BE2C (cell line): Measurements from ENCODE around the gene POFUT1.
"Not testable (repeated sequence)": the region's sequence is repeated elsewhere in the genome, so short reads cannot be mapped to it uniquely, and the experiment has no call there.

ENCODE experiments used
- DNase-seq: peaks from one replicate; pipeline ENCODE4 v3.0.0-alpha.2; 2020
- H3K27me3 ChIP-seq: fragments of 250-450 bp; sonication (Bioruptor Pico); 2 replicates; pipeline ENCODE4 v1.5.1; 2020; ENCODE audit warnings: mild to moderate bottlenecking
- H3K36me3 ChIP-seq: fragments of 250-450 bp; sonication (Bioruptor Pico); 2 replicates; pipeline ENCODE4 v1.5.1; 2020; ENCODE audit warnings: mild to moderate bottlenecking
- H3K4me1 ChIP-seq: fragments of 250-450 bp; sonication (Bioruptor Pico); 2 replicates; pipeline ENCODE4 v1.5.1; 2020
- H3K4me3 ChIP-seq: 2 replicates; pipeline ENCODE4 v1.5.1; 2011; ENCODE audit warnings: low read depth, low read length
- H3K9me3 ChIP-seq: fragments of 250-450 bp; sonication (Bioruptor Pico); 2 replicates; pipeline ENCODE4 v1.5.1; 2020
- TF ChIP-seq, protein P1 (sequence below): IDR thresholded peaks from 2 replicates; pipeline ENCODE4 v1.5.1; 2012; ENCODE audit warnings: mild to moderate bottlenecking, low read depth, low read length

Gene POFUT1

DNA sequence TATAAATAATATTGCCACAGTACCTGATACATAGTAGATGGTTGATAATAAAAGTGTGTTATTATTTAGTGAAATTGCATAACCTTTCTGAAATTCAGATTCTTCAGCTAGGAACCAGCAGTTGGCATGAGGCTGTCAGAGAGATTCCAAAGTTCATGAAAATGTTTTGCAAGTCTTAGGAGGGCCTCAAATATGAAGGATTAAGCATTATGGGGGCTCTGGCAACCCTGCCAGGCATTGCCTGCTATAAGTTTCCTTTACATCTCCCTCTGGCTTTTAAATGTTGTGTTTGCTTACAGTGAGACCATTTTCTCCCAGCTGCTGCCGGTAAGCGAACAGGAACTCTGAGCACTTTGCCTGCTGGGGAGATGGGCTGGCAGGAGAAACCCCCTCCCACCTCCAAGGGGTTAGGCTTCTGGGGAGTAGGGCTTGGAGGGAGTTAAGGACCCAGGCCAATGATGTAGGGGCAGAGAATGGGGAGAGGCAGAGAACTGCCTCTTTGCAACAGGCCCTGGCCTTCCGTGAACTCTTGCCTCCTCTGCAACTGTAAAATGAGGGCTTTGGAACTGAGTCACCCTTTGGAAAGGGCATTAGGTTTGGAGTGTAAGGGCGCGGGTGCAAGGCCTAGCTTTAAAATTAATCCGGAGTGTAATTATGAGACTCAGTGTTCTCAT is 36.6 kb downstream of the POFUT1 start:
- Histone ChIP-seq H3K4me1 (peaks cover 9% of the 10 kb centered on the region; the same call in 1 of the 2 replicates), H3K27me3 (no peaks in the 10 kb centered on the region), H3K4me3 (no peak overlapping the region), H3K9me3 (no peaks in the 10 kb centered on the region), H3K36me3 (no peaks in the 10 kb centered on the region)
- no peak for DNase-seq
- TF ChIP-seq, protein P1, sequence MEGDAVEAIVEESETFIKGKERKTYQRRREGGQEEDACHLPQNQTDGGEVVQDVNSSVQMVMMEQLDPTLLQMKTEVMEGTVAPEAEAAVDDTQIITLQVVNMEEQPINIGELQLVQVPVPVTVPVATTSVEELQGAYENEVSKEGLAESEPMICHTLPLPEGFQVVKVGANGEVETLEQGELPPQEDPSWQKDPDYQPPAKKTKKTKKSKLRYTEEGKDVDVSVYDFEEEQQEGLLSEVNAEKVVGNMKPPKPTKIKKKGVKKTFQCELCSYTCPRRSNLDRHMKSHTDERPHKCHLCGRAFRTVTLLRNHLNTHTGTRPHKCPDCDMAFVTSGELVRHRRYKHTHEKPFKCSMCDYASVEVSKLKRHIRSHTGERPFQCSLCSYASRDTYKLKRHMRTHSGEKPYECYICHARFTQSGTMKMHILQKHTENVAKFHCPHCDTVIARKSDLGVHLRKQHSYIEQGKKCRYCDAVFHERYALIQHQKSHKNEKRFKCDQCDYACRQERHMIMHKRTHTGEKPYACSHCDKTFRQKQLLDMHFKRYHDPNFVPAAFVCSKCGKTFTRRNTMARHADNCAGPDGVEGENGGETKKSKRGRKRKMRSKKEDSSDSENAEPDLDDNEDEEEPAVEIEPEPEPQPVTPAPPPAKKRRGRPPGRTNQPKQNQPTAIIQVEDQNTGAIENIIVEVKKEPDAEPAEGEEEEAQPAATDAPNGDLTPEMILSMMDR: no peak

DNA sequence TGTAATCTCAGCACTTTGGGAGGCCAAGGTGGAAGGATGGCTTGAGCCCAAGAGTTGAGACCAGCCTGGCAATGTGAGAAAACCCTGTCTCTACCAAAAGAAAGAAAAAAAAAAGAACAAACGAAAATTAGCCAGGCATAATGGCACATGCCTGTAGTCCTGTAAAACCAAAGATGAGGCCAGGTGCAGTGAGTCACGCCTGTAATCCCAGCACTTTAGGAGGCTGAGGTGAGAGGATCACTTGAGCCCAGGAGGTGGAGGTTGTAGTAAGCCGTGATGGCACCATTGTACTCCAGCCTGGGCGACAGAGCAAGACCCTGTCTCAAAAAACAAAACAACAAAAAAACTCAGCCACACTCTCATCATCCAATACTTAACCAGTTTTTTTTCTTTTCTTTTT is 37.3 kb downstream of the POFUT1 start:
- H3K27me3 ChIP-seq: no peaks in the 10 kb centered on the region
- DNase-seq: no peak
- no peak overlapping the region for H3K4me3 ChIP-seq
- H3K9me3 ChIP-seq: no peaks in the 10 kb centered on the region
- peaks cover 8% of the 10 kb centered on the region; the same call in 1 of the 2 replicates for H3K4me1 ChIP-seq
- no peaks in the 10 kb centered on the region for H3K36me3 ChIP-seq
- TF ChIP-seq, protein P1: no peak

DNA sequence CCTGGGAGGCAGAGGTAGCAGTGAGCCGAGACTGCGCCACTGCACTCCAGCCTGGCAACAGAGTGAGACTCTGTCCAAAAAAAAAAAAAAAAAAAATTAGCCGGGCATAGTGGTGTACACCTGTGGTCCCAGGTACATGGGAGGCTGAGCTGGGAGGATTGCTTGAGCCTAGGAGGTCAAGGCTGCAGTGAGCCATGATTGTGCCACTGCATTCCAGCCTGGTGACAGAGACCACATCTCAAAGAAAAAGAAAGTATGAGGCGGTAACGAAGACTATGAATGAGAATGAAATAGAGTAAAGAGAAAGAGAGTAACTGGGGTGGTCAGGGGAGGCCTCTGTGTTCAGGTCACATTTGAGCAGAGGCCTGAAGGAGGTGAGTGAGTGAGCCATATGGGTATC is 38.5 kb downstream of the POFUT1 start:
- DNase-seq, H3K9me3 ChIP-seq, H3K4me3 ChIP-seq, H3K36me3 ChIP-seq, H3K27me3 ChIP-seq, H3K4me1 ChIP-seq: not testable (repeated sequence)

DNA sequence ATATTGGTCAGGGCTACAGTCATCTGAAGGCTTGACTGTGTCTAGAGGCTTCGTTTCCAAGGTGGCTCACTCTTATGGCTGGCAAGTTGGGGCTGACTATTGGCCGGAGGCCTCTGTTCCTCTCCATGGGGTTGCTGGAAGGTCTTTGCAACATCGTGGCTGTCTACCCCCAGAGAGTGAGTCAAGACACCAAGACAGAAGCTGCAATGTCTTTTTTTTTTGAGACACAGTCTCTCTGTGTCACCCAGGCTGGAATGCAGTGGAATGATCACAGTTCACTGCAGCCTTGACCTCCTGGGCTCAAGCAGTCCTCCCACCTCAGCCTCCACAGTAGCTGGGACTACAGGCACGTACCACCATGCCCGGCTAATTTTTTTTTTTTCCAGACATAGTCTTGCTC is 40.4 kb downstream of the POFUT1 start:
- DNase-seq: no peak
- H3K27me3 ChIP-seq: no peaks in the 10 kb centered on the region
- H3K4me3 ChIP-seq: no peak overlapping the region
- H3K36me3 ChIP-seq: no peaks in the 10 kb centered on the region
- 0 out of 2 replicates have a peak, but pooled peaks cover 3% of the 10 kb centered on the region for H3K4me1 ChIP-seq
- TF ChIP-seq, protein P1: no peak
- no peaks in the 10 kb centered on the region for H3K9me3 ChIP-seq

DNA sequence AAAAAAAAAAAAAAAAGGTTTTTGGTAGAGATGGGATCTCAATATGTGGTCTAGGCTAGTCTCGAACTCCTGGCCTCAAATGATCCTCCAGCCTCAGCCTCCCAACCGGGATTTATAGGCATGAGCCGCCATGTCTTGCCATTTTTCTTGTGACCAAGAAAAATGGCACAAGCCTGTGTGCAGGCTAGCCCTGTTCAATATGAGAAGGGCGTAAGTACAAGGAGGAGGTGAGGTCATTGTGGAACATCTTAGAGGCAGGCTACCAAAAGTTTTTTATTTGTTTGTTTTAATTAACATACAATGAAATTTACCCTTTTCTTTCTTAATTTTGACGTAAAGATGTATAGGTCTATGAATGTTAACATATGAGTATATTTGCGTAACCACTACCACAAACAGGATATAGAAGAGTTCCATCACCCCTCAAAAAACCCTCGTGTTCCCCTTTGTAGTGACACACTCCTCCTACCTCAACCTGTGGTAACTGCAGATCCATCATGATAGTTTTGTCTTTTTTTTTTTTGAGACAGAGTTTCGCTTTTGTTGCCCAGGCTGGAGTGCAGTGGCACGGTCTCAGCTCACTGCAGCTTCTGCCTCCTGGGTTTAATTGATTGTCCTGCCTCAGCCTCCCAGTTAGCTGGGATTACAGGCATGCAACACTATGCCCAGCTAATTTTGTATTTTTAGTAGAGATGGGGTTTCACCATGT is 41.5 kb downstream of the POFUT1 start:
- no peak for DNase-seq
- no peaks in the 10 kb centered on the region; the same call in 1 of the 2 replicates for H3K9me3 ChIP-seq
- H3K4me3 ChIP-seq: no peak overlapping the region
- TF ChIP-seq, protein P1: no peak
- no peaks in the 10 kb centered on the region for H3K27me3 ChIP-seq
- 0 out of 2 replicates have a peak, but pooled peaks cover 3% of the 10 kb centered on the region for H3K4me1 ChIP-seq
- H3K36me3 ChIP-seq: no peaks in the 10 kb centered on the region

DNA sequence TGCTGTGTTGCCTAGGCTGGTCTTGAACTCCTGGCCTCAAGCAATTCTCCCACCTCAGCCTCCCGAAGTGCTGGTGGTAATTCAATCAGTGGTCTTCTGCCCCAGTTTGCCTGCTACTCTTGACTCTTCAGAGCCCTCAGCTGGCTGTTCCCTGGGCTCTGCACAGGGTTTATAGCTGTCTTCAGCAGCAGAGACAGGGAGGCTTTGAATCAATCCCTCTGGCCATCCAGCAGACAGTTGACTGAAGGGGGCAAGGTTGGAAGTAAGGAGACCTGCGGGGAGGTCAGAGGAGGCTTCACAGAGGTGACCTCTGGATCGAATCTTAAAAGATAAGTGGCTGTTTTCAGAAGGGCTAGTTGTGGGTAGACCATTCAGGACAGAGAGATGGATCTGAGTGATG is 43.8 kb downstream of the POFUT1 start:
- Histone ChIP-seq H3K27me3 (no peaks in the 10 kb centered on the region), H3K4me1 (peaks cover 12% of the 10 kb centered on the region), H3K9me3 (no peaks in the 10 kb centered on the region; the same call in 1 of the 2 replicates), H3K4me3 (no peak overlapping the region), H3K36me3 (no peaks in the 10 kb centered on the region)
- no peak for DNase-seq
- TF ChIP-seq, protein P1: no peak
